Trophoblast cell (in vitro differentiated cells and primary cell): ENCODE data around the gene DLX1.
A peak's percentile ranks its signal among the peaks of the same experiment; 100 is the strongest.

Experiments used
- DNase-seq, 2 donors: peaks; one replicate each; pipeline ENCODE4 v3.0.0-alpha.2; 2016
- H2AFZ ChIP-seq: 2 replicates; pipeline ENCODE4 v1.6.1; 2013; ENCODE audit warnings: low read length, moderate library complexity, mild to moderate bottlenecking; ENCODE audit not compliant: insufficient read depth, poor library complexity
- H2AK5ac ChIP-seq: 2 replicates; pipeline ENCODE4 v1.6.1; 2013; ENCODE audit warnings: mild to moderate bottlenecking, low read length
- H2BK120ac ChIP-seq: 2 replicates; pipeline ENCODE4 v1.6.1; 2013; ENCODE audit warnings: low read length, mild to moderate bottlenecking, moderate library complexity; ENCODE audit not compliant: insufficient read depth, poor library complexity
- H2BK12ac ChIP-seq: 2 replicates; pipeline ENCODE4 v1.6.1; 2013; ENCODE audit warnings: mild to moderate bottlenecking, low read length, moderate library complexity
- H2BK5ac ChIP-seq: 2 replicates; pipeline ENCODE4 v1.6.1; 2013; ENCODE audit warnings: low read length, low read depth, moderate library complexity, mild to moderate bottlenecking; ENCODE audit not compliant: poor library complexity
- H3K14ac ChIP-seq: 2 replicates; pipeline ENCODE4 v1.6.1; 2013; ENCODE audit warnings: mild to moderate bottlenecking, low read length
- H3K18ac ChIP-seq: 2 replicates; pipeline ENCODE4 v1.6.1; 2013; ENCODE audit warnings: mild to moderate bottlenecking, low read length
- H3K23ac ChIP-seq: 2 replicates; pipeline ENCODE4 v1.6.1; 2013; ENCODE audit warnings: low read length
- H3K27ac ChIP-seq: 2 replicates; pipeline ENCODE4 v1.5.1; 2013; ENCODE audit warnings: low read depth, mild to moderate bottlenecking, inconsistent platforms, low read length, moderate library complexity
- H3K27me3 ChIP-seq: 2 replicates; pipeline ENCODE4 v1.6.1; 2013; ENCODE audit warnings: inconsistent platforms, mild to moderate bottlenecking, low read length, moderate library complexity; ENCODE audit not compliant: insufficient read depth
- H3K36me3 ChIP-seq, 2 experiments: 1 replicate in 1 of 2; 2 replicates in 1 of 2; pipeline ENCODE4 v1.6.1; 2013; ENCODE audit warnings: low read length in 2 of 2, mild to moderate bottlenecking in 2 of 2, moderate library complexity in 1 of 2; ENCODE audit not compliant: insufficient read depth in 2 of 2, control insufficient read depth in 1 of 2
- H3K4ac ChIP-seq: 2 replicates; pipeline ENCODE4 v1.6.1; 2013; ENCODE audit warnings: low read depth, mild to moderate bottlenecking, low read length, moderate library complexity
- H3K4me1 ChIP-seq, 2 experiments: 1 replicate in 1 of 2; 2 replicates in 1 of 2; pipeline ENCODE4 v1.6.1; 2013; ENCODE audit warnings: low read length in 2 of 2, mild to moderate bottlenecking in 2 of 2, moderate library complexity in 1 of 2; ENCODE audit not compliant: insufficient read depth in 2 of 2, control insufficient read depth in 1 of 2
- H3K4me2 ChIP-seq: 2 replicates; pipeline ENCODE4 v1.6.1; 2013; ENCODE audit warnings: inconsistent platforms, mild to moderate bottlenecking, low read length, moderate library complexity
- H3K4me3 ChIP-seq: 2 replicates; pipeline ENCODE4 v1.5.1; 2013; ENCODE audit warnings: mild to moderate bottlenecking, low read depth, low read length, inconsistent platforms
- H3K79me1 ChIP-seq: one replicate; pipeline ENCODE4 v1.6.1; 2013; ENCODE audit warnings: low read length
- H3K79me2 ChIP-seq: 2 replicates; pipeline ENCODE4 v1.6.1; 2013; ENCODE audit warnings: low read length, mild to moderate bottlenecking; ENCODE audit not compliant: control insufficient read depth, insufficient read depth, poor library complexity
- H3K9ac ChIP-seq: 2 replicates; pipeline ENCODE4 v1.6.1; 2013; ENCODE audit warnings: mild to moderate bottlenecking, low read length
- H3K9me3 ChIP-seq: 2 replicates; pipeline ENCODE4 v1.6.1; 2013; ENCODE audit warnings: low read depth, mild to moderate bottlenecking, control low read depth, inconsistent platforms, low read length; ENCODE audit not compliant: insufficient read depth
- H4K12ac ChIP-seq: 2 replicates; pipeline ENCODE4 v1.6.1; 2013; ENCODE audit warnings: low read depth, mild to moderate bottlenecking, low read length, moderate library complexity
- H4K8ac ChIP-seq: 2 replicates; pipeline ENCODE4 v1.6.1; 2013; ENCODE audit warnings: low read depth, mild to moderate bottlenecking, low read length, moderate library complexity
- H4K91ac ChIP-seq: one replicate; pipeline ENCODE4 v1.6.1; 2013; ENCODE audit warnings: low read depth, mild to moderate bottlenecking, low read length, moderate library complexity
- WGBS: extraction: QIAGEN DNeasy Blood & Tissue Kit; methylation state at CpG from one replicate; pipeline ENCODE4 v1.1.7; 2013; ENCODE audit warnings: missing lambda C conversion rate; ENCODE audit not compliant: insufficient read length, insufficient coverage; ENCODE audit errors: extremely low coverage; 5-methylcytosine and 5-hydroxymethylcytosine counted together

Gene DLX1

DNA sequence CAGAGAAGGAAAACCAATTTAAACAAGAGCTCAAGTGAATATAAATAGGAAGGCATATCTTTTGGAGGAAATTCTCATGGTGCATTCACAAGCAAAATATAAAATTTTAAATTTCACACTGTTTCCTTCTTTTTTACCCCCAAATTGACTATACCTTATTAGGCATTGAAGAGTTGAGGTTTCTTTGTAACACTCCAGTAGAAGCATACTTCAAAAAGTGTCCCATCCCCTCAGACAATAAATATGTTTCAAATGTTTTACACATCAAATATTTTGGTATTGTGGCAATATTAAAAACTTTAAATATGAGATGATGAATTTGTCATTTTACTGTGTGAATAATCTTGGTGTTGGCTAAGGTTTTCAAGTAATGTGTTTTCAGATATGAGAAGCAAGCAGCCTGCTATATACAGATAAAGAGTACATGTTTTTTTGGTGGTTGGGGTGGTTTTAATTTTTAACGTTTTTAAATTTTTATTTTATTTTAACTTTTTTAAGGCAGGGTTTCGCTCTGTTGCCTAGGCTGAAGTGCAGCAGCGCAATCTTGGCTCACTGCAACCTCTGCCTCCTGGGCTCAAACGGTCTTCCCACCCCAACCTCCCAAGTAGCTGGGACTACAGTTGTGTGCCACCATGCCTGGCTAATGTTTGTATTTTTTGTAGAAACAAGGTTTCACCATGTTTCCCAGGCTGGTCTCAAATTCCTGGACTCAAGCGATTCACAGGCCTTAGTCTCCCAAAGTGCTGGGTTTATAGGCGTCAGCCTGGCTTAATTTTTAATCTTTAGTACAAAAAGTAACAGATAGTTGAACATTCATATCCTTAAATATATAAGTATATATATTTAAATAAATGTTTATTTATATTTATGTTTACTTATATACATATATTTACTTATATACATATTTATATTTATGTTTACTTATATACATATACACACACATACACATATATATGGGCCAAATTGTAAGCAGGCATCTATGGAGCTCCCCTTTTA is 36.5 kb upstream of the DLX1 start:
- H3K79me2 ChIP-seq: no peaks in the 10 kb centered on the region
- no peak overlapping the region for H3K4me2 ChIP-seq
- no peak overlapping the region for H4K12ac ChIP-seq
- no peak overlapping the region for H4K8ac ChIP-seq
- no peak overlapping the region for H2AK5ac ChIP-seq
- H3K4ac ChIP-seq: no peak overlapping the region
- H2AFZ ChIP-seq: no peak overlapping the region
- peak overlapping the region; percentile 17 for H2BK12ac ChIP-seq
- no peak overlapping the region for H3K9ac ChIP-seq
- H3K4me1 ChIP-seq: peaks cover 0 to 2% of the 10 kb centered on the region in 2 experiments
- H2BK5ac ChIP-seq: no peak overlapping the region
- no peaks in the 10 kb centered on the region for H3K9me3 ChIP-seq
- WGBS: no CpG with 5 or more reads among the region's 6 CpGs
- H3K79me1 ChIP-seq: no peaks in the 10 kb centered on the region
- no peak overlapping the region for H2BK120ac ChIP-seq
- no peak overlapping the region for H3K27ac ChIP-seq
- H3K27me3 ChIP-seq: no peaks in the 10 kb centered on the region
- H3K36me3 ChIP-seq: no peaks in the 10 kb centered on the region
- DNase-seq: no peak
- H4K91ac ChIP-seq: no peak overlapping the region
- H3K4me3 ChIP-seq: no peak overlapping the region
- H3K14ac ChIP-seq: no peak overlapping the region
- H3K18ac ChIP-seq: no peak overlapping the region
- H3K23ac ChIP-seq: no peak overlapping the region

DNA sequence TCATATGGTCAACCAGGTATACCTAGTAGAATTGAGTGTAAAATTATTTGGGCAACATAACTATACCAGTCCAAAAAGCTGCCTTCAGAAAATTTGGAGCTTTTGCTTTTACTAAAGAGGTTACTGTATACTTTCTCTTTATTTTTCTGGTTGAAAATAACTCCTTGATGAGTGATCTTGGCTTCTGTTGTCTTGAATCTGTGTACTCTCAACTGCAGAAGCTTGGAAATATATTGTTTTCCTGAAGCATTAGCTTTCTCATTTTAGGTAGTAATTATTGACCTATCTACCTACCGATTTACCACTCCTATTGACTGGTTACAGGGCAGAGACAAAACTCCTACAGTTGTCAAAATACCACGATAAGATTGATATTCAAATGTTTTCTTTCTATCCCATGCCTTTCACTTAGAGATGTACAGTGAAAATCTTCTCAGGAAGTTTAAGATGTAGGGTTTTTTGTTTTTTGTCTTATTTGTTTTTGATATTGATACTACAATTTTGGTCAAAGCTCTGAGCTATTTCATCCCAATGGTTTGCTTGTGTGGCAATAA is 35.7 kb upstream of the DLX1 start:
- no peak for DNase-seq
- Histone ChIP-seq H3K4me1 (peaks cover 0 to 2% of the 10 kb centered on the region in 2 experiments), H2AFZ (no peak overlapping the region), H3K9me3 (no peaks in the 10 kb centered on the region), H3K18ac (no peak overlapping the region), H3K4ac (no peak overlapping the region), H3K14ac (no peak overlapping the region), H2BK5ac (no peak overlapping the region), H4K8ac (no peak overlapping the region), H3K27ac (no peak overlapping the region), H3K4me3 (no peak overlapping the region), H3K79me2 (no peaks in the 10 kb centered on the region), H3K79me1 (no peaks in the 10 kb centered on the region), H4K91ac (no peak overlapping the region), H3K9ac (no peak overlapping the region), H3K23ac (no peak overlapping the region), H2BK120ac (no peak overlapping the region), H2AK5ac (no peak overlapping the region), H3K36me3 (no peaks in the 10 kb centered on the region), H3K27me3 (no peaks in the 10 kb centered on the region), H2BK12ac (no peak overlapping the region), H3K4me2 (no peak overlapping the region), H4K12ac (no peak overlapping the region)
- no CpG with 5 or more reads among the region's 2 CpGs for WGBS

DNA sequence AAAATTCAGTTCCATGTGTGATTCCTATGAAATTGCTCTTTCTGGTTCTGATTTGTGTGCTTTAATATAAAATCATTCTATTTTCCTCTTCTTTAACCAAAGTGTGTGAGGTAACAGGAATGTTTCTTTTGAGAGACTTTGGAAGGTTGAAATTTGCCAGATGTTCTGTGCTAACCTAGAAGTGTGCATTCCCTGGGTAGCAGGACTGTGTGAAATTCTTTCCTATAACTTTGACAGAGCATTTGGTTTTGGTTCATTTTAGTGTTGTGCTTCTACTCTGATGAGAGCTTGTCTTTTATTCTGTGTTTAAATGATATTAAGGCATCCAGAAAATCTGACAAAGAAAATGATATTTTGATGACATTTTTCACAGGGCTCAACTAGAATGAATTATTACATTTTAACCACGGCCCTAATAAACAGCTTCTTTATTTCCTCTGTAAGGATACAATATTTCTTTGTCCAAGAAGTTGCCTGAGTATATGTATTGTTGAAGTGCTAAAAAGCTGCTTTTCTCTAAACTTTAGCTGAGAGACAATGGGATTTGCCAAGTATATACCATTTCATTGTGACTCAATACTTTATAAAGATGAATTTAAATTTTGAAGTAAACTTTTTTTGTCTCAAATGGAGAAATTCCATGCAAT is 34.7 kb upstream of the DLX1 start:
- Histone ChIP-seq H3K79me2 (no peaks in the 10 kb centered on the region), H4K12ac (no peak overlapping the region), H3K79me1 (no peaks in the 10 kb centered on the region), H3K27ac (no peak overlapping the region), H3K14ac (no peak overlapping the region), H4K91ac (no peak overlapping the region), H3K18ac (no peak overlapping the region), H4K8ac (no peak overlapping the region), H3K27me3 (no peaks in the 10 kb centered on the region), H3K4me2 (no peak overlapping the region), H2BK5ac (no peak overlapping the region), H3K9me3 (no peaks in the 10 kb centered on the region), H2AFZ (no peak overlapping the region), H2BK12ac (no peak overlapping the region), H3K4me1 (peaks cover 0 to 2% of the 10 kb centered on the region in 2 experiments), H2AK5ac (no peak overlapping the region), H3K4ac (no peak overlapping the region), H2BK120ac (no peak overlapping the region), H3K9ac (no peak overlapping the region), H3K36me3 (no peaks in the 10 kb centered on the region), H3K23ac (no peak overlapping the region), H3K4me3 (no peak overlapping the region)
- no CpG with 5 or more reads among the region's 1 CpG for WGBS
- DNase-seq: no peak

DNA sequence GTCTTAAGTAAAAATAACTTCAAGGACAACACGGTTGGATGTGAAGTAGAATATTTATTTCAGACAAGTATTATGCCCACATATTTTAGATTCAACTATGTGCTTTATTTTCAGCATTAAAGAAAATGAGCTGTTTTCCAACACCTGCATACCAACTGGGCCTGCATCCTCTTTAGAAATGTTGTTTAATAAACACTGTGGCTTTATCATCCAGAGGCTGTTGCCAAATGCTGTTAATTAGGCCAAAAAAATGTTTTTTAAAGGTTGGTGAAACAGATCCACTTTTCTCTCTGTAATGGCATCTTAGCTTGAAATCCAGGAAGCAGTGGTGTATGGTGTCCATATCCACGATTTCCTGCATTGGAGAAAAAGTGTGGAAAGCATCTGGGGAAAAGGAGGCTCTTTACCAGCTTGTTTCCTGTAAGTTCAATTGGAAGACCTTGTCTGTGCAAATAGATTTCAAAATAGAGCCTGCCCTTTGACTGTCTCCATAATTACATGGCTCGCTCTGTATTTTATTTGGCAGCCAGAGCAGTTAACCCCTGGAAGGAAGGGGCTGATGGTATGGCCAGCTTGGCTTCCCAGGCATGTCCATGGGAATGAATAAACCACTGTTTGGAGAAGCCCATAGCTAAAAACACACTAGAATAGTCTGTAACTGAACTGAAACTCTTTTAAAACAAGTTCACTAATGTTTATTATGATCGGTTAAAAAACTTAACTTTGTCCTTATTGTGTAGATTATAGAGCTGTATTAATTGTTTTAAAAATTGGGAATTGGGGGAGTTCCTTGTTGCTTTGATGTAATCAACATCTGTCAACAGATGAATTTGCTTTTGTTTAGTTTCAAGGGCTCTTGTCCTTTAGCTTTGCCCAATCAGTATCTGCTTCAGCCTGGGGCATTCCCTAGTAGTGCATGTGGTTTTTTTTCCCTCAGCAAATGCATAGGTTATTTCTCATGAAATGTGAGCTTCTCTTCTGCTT is 33.0 kb upstream of the DLX1 start:
- no CpG with 5 or more reads among the region's 4 CpGs for WGBS
- no peak for DNase-seq
- Histone ChIP-seq H3K4me3 (no peak overlapping the region), H2AFZ (no peak overlapping the region), H3K27me3 (no peaks in the 10 kb centered on the region), H3K79me1 (no peaks in the 10 kb centered on the region), H2AK5ac (no peak overlapping the region), H3K79me2 (no peaks in the 10 kb centered on the region), H3K4me1 (peaks cover 0 to 2% of the 10 kb centered on the region in 2 experiments), H3K4ac (no peak overlapping the region), H3K18ac (no peak overlapping the region), H2BK12ac (no peak overlapping the region), H4K91ac (no peak overlapping the region), H3K14ac (no peak overlapping the region), H4K8ac (no peak overlapping the region), H3K9ac (no peak overlapping the region), H3K23ac (no peak overlapping the region), H4K12ac (no peak overlapping the region), H3K9me3 (no peaks in the 10 kb centered on the region), H2BK120ac (no peak overlapping the region), H3K4me2 (no peak overlapping the region), H3K27ac (peak overlapping the region; percentile 0), H3K36me3 (no peaks in the 10 kb centered on the region), H2BK5ac (no peak overlapping the region)
